IMR-90 (cell line): ENCODE data around the gene CDIP1. TPM values are rescaled to one million over a fixed set of nuclear protein-coding genes. Genes with fewer than 3 reads are reported as not detected.

Source experiments
- ATAC-seq: fragments of 200-7000 bp; cut with Tn5 transposase; 2 replicates; pipeline ENCODE4 v1.9.1; 2020; ENCODE audit warnings: low read depth, mild to moderate bottlenecking, moderate library complexity
- BruUV-seq: library from RNA; stranded (reverse); fragments of 400-500 nt; replicated peaks from 2 replicates; lab custom pipeline; 2021; lab: Mats Ljungman, UMichigan
- CTCF ChIA-PET: fragments of 300-600 bp; formaldehyde crosslinking; extraction: SDS; loops from one replicate; lab custom pipeline; 2021; ENCODE audit warnings: antibody characterized with exemption; lab: Yijun Ruan, JAX
- POLR2A ChIA-PET: fragments of 300-600 bp; sonication (Branson Sonifier 250); formaldehyde crosslinking; loops from one replicate; lab custom pipeline; 2022; ENCODE audit warnings: antibody characterized with exemption; ENCODE audit not compliant: unreplicated experiment; lab: Charles Lee
- DNase-seq: peaks from one replicate; pipeline ENCODE4 v3.0.0; 2013
- H2AFZ ChIP-seq: replicated peaks from 2 replicates; pipeline ENCODE3; 2013; ENCODE audit warnings: low read length, mild to moderate bottlenecking; ENCODE audit not compliant: poor library complexity
- H2AK5ac ChIP-seq: 2 replicates; pipeline ENCODE4 v1.6.1; 2013; ENCODE audit warnings: low read depth, low read length, inconsistent platforms
- H2AK9ac ChIP-seq: replicated peaks from 2 replicates; pipeline ENCODE3; 2013; ENCODE audit warnings: mild to moderate bottlenecking, low read depth, low read length, moderate library complexity; ENCODE audit not compliant: poor library complexity
- H2BK120ac ChIP-seq: 2 replicates; pipeline ENCODE4 v1.6.1; 2013; ENCODE audit warnings: low read depth, low read length, inconsistent platforms
- H2BK15ac ChIP-seq: 3 replicates; pipeline ENCODE4 v1.6.1; 2013; ENCODE audit warnings: low read depth, low read length, inconsistent platforms
- H2BK20ac ChIP-seq: 2 replicates; pipeline ENCODE4 v1.6.1; 2013; ENCODE audit warnings: low read depth, mild to moderate bottlenecking, inconsistent platforms, low read length, moderate library complexity
- H2BK5ac ChIP-seq: 2 replicates; pipeline ENCODE4 v1.6.1; 2013; ENCODE audit warnings: mild to moderate bottlenecking, low read depth, low read length, inconsistent platforms; ENCODE audit not compliant: poor library complexity, severe bottlenecking
- H3K14ac ChIP-seq: replicated peaks from 2 replicates; pipeline ENCODE4 v1.6.1; 2013; ENCODE audit warnings: low read depth, low read length, inconsistent platforms
- H3K18ac ChIP-seq: 2 replicates; pipeline ENCODE4 v1.6.1; 2013; ENCODE audit warnings: low read depth, low read length, control low read depth
- H3K23ac ChIP-seq: 2 replicates; pipeline ENCODE4 v1.6.1; 2013; ENCODE audit warnings: low read depth, low read length, inconsistent platforms
- H3K27ac ChIP-seq: 2 replicates; pipeline ENCODE4 v1.5.1; 2013; ENCODE audit warnings: mild to moderate bottlenecking, control low read depth, low read length; ENCODE audit not compliant: insufficient read depth
- H3K27me3 ChIP-seq: 2 replicates; pipeline ENCODE4 v1.6.1; 2013; ENCODE audit warnings: low read length; ENCODE audit not compliant: control insufficient read depth, insufficient read depth
- H3K36me3 ChIP-seq: 2 replicates; pipeline ENCODE4 v1.6.1; 2013; ENCODE audit warnings: low read length, mixed read lengths; ENCODE audit not compliant: control insufficient read depth, insufficient read depth
- H3K4ac ChIP-seq: 2 replicates; pipeline ENCODE4 v1.6.1; 2013; ENCODE audit warnings: low read depth, low read length, inconsistent platforms
- H3K4me1 ChIP-seq: 2 replicates; pipeline ENCODE4 v1.6.1; 2013; ENCODE audit warnings: low read length, mixed read lengths; ENCODE audit not compliant: control insufficient read depth, insufficient read depth
- H3K4me2 ChIP-seq: 2 replicates; pipeline ENCODE4 v1.6.1; 2013; ENCODE audit warnings: low read depth, mild to moderate bottlenecking, control low read depth, low read length, moderate library complexity
- H3K4me3 ChIP-seq: 2 replicates; pipeline ENCODE4 v1.5.1; 2013; ENCODE audit warnings: low read depth, mild to moderate bottlenecking, control low read depth, low read length, moderate library complexity; ENCODE audit not compliant: insufficient read depth
- H3K56ac ChIP-seq: 2 replicates; pipeline ENCODE4 v1.6.1; 2013; ENCODE audit warnings: low read length, inconsistent platforms; ENCODE audit not compliant: insufficient read depth; ENCODE audit errors: extremely low read depth
- H3K79me1 ChIP-seq, 2 experiments: 2 replicates each; pipeline ENCODE4 v1.6.1; 2013; ENCODE audit warnings: low read length in 2 of 2, inconsistent platforms in 1 of 2, low read depth in 1 of 2
- H3K9ac ChIP-seq: 2 replicates; pipeline ENCODE4 v1.6.1; 2013; ENCODE audit warnings: low read depth, low read length, control low read depth
- H3K9me1 ChIP-seq: 2 replicates; pipeline ENCODE4 v1.6.1; 2013; ENCODE audit warnings: low read length, inconsistent platforms; ENCODE audit not compliant: insufficient read depth
- H3K9me3 ChIP-seq: 2 replicates; pipeline ENCODE4 v1.6.1; 2013; ENCODE audit warnings: low read length; ENCODE audit not compliant: control insufficient read depth, insufficient read depth
- H4K20me1 ChIP-seq: 2 replicates; pipeline ENCODE4 v1.6.1; 2013; ENCODE audit warnings: low read length, inconsistent platforms; ENCODE audit not compliant: insufficient read depth
- H4K5ac ChIP-seq: 2 replicates; pipeline ENCODE4 v1.6.1; 2013; ENCODE audit warnings: mild to moderate bottlenecking, low read depth, low read length, control low read depth
- H4K8ac ChIP-seq, 2 experiments: 2 replicates each; pipeline ENCODE4 v1.6.1; 2013; ENCODE audit warnings: low read depth in 2 of 2, low read length in 2 of 2, control low read depth in 1 of 2, inconsistent platforms in 1 of 2
- H4K91ac ChIP-seq: 2 replicates; pipeline ENCODE4 v1.6.1; 2013; ENCODE audit warnings: low read depth, low read length, inconsistent platforms; ENCODE audit not compliant: insufficient read depth
- BHLHE40 ChIP-seq: fragments of 150-350 bp; IDR thresholded peaks from 2 replicates; pipeline ENCODE4 v1.6.1; 2016; ENCODE audit warnings: mild to moderate bottlenecking, low read depth, low read length
- CEBPB ChIP-seq: IDR thresholded peaks from 2 replicates; pipeline ENCODE4 v1.6.1; 2012; ENCODE audit warnings: low read depth, low read length, improper control_type of control experiment
- CHD1 ChIP-seq: IDR thresholded peaks from 2 replicates; pipeline ENCODE4 v1.6.1; 2012; ENCODE audit warnings: low read depth, low read length, improper control_type of control experiment
- FOS ChIP-seq: fragments of 150-350 bp; IDR thresholded peaks from 2 replicates; pipeline ENCODE4 v1.6.1; 2016; ENCODE audit warnings: low read depth, low read length
- MAFK ChIP-seq: IDR thresholded peaks from 2 replicates; pipeline ENCODE4 v1.6.1; 2012; ENCODE audit warnings: low read depth, low read length, improper control_type of control experiment
- MAZ ChIP-seq: IDR thresholded peaks from 2 replicates; pipeline ENCODE4 v1.6.1; 2012; ENCODE audit warnings: low read depth, mild to moderate bottlenecking, low read length, improper control_type of control experiment, moderate library complexity, borderline replicate concordance
- MXI1 ChIP-seq: IDR thresholded peaks from 2 replicates; pipeline ENCODE4 v1.6.1; 2012; ENCODE audit warnings: low read depth, mild to moderate bottlenecking, low read length, moderate library complexity, borderline replicate concordance
- POLR2A ChIP-seq: IDR thresholded peaks from 2 replicates; pipeline ENCODE4 v1.6.1; 2012; ENCODE audit warnings: mild to moderate bottlenecking, low read depth, low read length
- RCOR1 ChIP-seq: IDR thresholded peaks from 2 replicates; pipeline ENCODE4 v1.6.1; 2012; ENCODE audit warnings: mild to moderate bottlenecking, low read length, improper control_type of control experiment; ENCODE audit not compliant: insufficient replicate concordance
- RFX5 ChIP-seq: IDR thresholded peaks from 2 replicates; pipeline ENCODE4 v1.8.0; 2012; ENCODE audit warnings: low read depth, mild to moderate bottlenecking, low read length, moderate library complexity
- SMC3 ChIP-seq: fragments of 150-350 bp; IDR thresholded peaks from 2 replicates; pipeline ENCODE4 v1.6.1; 2016; ENCODE audit warnings: low read depth, mild to moderate bottlenecking, antibody characterized with exemption, low read length, moderate library complexity
- WGBS, 2 experiments: methylation state at CpG; one replicate each; pipeline versions ENCODE4 v1.1.5 to v1.1.7; 2013; ENCODE audit warnings: missing lambda C conversion rate in 2 of 2; ENCODE audit not compliant: insufficient read length in 1 of 2; ENCODE audit errors: extremely low coverage in 2 of 2; 5-methylcytosine and 5-hydroxymethylcytosine counted together
- dilution Hi-C: fragments of 300-500 bp; cut with HindIII; formaldehyde crosslinking; loops from one replicate; pipeline ENCODE4 v1.14.3; 2018; ENCODE audit warnings: low sequenced_read_pairs; ENCODE audit not compliant: unreplicated experiment
- in situ Hi-C: fragments of 300-500 bp; cut with MboI; formaldehyde crosslinking; loops from 3 replicates; pipeline ENCODE4 v1.14.3; 2019; ENCODE audit warnings: low sequenced_read_pairs, inconsistent platforms, mixed read lengths
- intact Hi-C: fragments of 100-400 bp; cut with micrococcal nuclease; formaldehyde crosslinking; loops from 2 replicates; pipeline ENCODE4 v1.10.0; 2022
- polyA plus RNA-seq, 3 experiments: library from polyadenylated mRNA; depleted of rRNA; stranded (reverse); fragments of >200 nt; gene quantifications; 2 replicates each; pipeline ENCODE4 v1.2.3, GENCODE V29; 2012; ENCODE audit warnings: low replicate concordance in 1 of 3
- total RNA-seq: library from RNA; depleted of rRNA; stranded (reverse); fragments of >200 nt; gene quantifications from 2 replicates; pipeline ENCODE4 v1.2.3, GENCODE V29; 2012
- TF ChIP-seq, protein P1 (sequence below): conservative IDR thresholded peaks from 2 replicates; pipeline ENCODE4 v1.5.1; 2012; ENCODE audit warnings: mild to moderate bottlenecking, low read depth, low read length, improper control_type of control experiment
- TF ChIP-seq, protein P2 (sequence below): fragments of 150-350 bp; IDR thresholded peaks from 2 replicates; pipeline ENCODE4 v1.6.1; 2017; ENCODE audit warnings: mild to moderate bottlenecking, antibody characterized with exemption, low read length, low read depth

The CDIP1 gene
- total and polyA plus RNA-seq, 2 of the 4 experiments (the other 2 are of a cell fraction), result 4.8 to 14.6 TPM

DNA sequence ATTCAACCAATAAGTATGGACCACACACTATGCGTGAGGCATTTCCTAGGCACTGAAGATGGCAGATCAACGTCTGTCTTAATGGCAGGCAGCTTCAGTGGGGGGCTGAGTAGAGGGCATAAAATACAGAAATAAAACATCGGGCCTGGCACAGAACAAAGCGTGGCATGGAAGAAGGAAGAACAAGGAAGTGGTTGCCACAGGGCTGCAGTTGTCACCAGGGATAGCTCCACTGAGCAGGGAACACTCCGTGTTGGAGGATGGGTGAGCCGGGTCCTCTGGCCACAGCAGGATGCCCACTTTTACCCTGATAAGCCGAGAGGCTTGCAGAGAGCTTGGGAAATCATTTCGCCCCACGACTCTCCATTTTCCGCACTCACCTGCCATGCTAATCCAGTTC, 6.3 kb downstream of the CDIP1 start:
- H3K27me3 ChIP-seq, result no peaks in the 10 kb centered on the region
- H3K27ac ChIP-seq, result no peak overlapping the region
- peaks cover 10% of the 10 kb centered on the region for H3K4me1 ChIP-seq
- H3K4me3 ChIP-seq, result no peak overlapping the region
- intact Hi-C loops, result no loop called here
- ATAC-seq, result no peak
- H2BK120ac ChIP-seq, result no peak overlapping the region
- H4K91ac ChIP-seq, result no peak overlapping the region
- ChIA-PET POLR2A (no interaction called here), CTCF (interaction anchor here (1.9 kb wide), 1 partner anchor 16 kb away, joined by 5 read pairs; no protein-coding TSS in a partner anchor)
- H2AFZ ChIP-seq, result no peak overlapping the region
- H4K20me1 ChIP-seq, result peaks cover 11% of the 10 kb centered on the region; the same call in 1 of the 2 replicates
- H3K9me1 ChIP-seq, result peaks cover 13% of the 10 kb centered on the region
- H3K4ac ChIP-seq, result no peak overlapping the region
- no peak overlapping the region for H2BK15ac ChIP-seq
- no peak for TF ChIP-seq RCOR1
- no peak for TF ChIP-seq CHD1
- TF ChIP-seq FOS, result no peak
- no peak for TF ChIP-seq MAZ
- no peak for TF ChIP-seq RFX5
- TF ChIP-seq MXI1, result no peak
- TF ChIP-seq BHLHE40, result no peak
- no peak for TF ChIP-seq POLR2A
- TF ChIP-seq CEBPB, result no peak
- TF ChIP-seq SMC3, result no peak
- TF ChIP-seq, protein P1, sequence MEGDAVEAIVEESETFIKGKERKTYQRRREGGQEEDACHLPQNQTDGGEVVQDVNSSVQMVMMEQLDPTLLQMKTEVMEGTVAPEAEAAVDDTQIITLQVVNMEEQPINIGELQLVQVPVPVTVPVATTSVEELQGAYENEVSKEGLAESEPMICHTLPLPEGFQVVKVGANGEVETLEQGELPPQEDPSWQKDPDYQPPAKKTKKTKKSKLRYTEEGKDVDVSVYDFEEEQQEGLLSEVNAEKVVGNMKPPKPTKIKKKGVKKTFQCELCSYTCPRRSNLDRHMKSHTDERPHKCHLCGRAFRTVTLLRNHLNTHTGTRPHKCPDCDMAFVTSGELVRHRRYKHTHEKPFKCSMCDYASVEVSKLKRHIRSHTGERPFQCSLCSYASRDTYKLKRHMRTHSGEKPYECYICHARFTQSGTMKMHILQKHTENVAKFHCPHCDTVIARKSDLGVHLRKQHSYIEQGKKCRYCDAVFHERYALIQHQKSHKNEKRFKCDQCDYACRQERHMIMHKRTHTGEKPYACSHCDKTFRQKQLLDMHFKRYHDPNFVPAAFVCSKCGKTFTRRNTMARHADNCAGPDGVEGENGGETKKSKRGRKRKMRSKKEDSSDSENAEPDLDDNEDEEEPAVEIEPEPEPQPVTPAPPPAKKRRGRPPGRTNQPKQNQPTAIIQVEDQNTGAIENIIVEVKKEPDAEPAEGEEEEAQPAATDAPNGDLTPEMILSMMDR, result no peak
- TF ChIP-seq, protein P2, sequence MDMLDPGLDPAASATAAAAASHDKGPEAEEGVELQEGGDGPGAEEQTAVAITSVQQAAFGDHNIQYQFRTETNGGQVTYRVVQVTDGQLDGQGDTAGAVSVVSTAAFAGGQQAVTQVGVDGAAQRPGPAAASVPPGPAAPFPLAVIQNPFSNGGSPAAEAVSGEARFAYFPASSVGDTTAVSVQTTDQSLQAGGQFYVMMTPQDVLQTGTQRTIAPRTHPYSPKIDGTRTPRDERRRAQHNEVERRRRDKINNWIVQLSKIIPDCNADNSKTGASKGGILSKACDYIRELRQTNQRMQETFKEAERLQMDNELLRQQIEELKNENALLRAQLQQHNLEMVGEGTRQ, result no peak
- TF ChIP-seq MAFK, result no peak
- no peak for DNase-seq
- WGBS, 2 experiments, result 94% methylated on average over 2 of the region's 10 CpGs; no CpG with 5 or more reads in 1 of the 2 experiments
- no TSS peak for BruUV-seq
- H3K23ac ChIP-seq, result no peak overlapping the region
- H4K8ac ChIP-seq, result no peak overlapping the region
- H2AK9ac ChIP-seq, result no peak overlapping the region
- H4K5ac ChIP-seq, result no peak overlapping the region
- H3K79me1 ChIP-seq, result peaks cover 0 to 53% of the 10 kb centered on the region in 2 experiments; a peak in 3 of 4 replicates
- no peak overlapping the region for H3K4me2 ChIP-seq
- H2BK5ac ChIP-seq, result no peak overlapping the region
- dilution Hi-C loops, result no loop called here
- H3K9me3 ChIP-seq, result no peaks in the 10 kb centered on the region
- no peak overlapping the region for H3K56ac ChIP-seq
- no peak overlapping the region for H3K9ac ChIP-seq
- H2BK20ac ChIP-seq, result no peak overlapping the region
- no peak overlapping the region for H2AK5ac ChIP-seq
- in situ Hi-C loops, result no loop called here
- H3K18ac ChIP-seq, result no peak overlapping the region
- H3K14ac ChIP-seq, result no peak overlapping the region
- no peaks in the 10 kb centered on the region; the same call in 1 of the 2 replicates for H3K36me3 ChIP-seq
